Measurements from ENCODE around the gene LAMC1. TPM values are rescaled to one million over a fixed set of nuclear protein-coding genes. Genes with fewer than 3 reads are reported as not detected.
A peak's percentile ranks its signal among the peaks of the same experiment; 100 is the strongest.

The LAMC1 gene
- polyA plus RNA-seq, 1 donor (not counting 4 experiments of a cell fraction or from before 2014, with no cell fraction given), result 66.6 TPM

GRCh38 chr1:183139281-183139942, 116.2 kb downstream of the LAMC1 start:
- Histone ChIP-seq H3K4me1 (ENCODE audit: control insufficient read depth, extremely low read depth, insufficient read depth, low read length) (peaks cover 19% of the 10 kb centered on the region), H3K4me2 (ENCODE audit: control insufficient read depth, extremely low read depth, insufficient read depth, low read depth, low read length) (peak overlapping the region; percentile 27), H3K36me3 (ENCODE audit: control insufficient read depth in 2 of 2, extremely low read depth in 1 of 2, insufficient read depth in 2 of 2, low read length in 2 of 2) (peaks cover 24 to 46% of the 10 kb centered on the region in 2 experiments), H3K27ac (ENCODE audit: control insufficient read depth, insufficient read depth, low read length) (peak overlapping the region; percentile 81), H3K79me2 (ENCODE audit: control insufficient read depth, insufficient read depth, low read length) (no peaks in the 10 kb centered on the region), H3K9ac (ENCODE audit: control insufficient read depth, extremely low read depth, insufficient read depth, low read length) (peak overlapping the region; percentile 26), H2AFZ (ENCODE audit: control insufficient read depth, low read length) (no peak overlapping the region), H4K20me1 (ENCODE audit: control insufficient read depth, extremely low read depth, insufficient read depth, low read length) (no peaks in the 10 kb centered on the region), H3K27me3 (ENCODE audit: control insufficient read depth, extremely low read depth, insufficient read depth, low read length) (no peaks in the 10 kb centered on the region), H3K4me3 (ENCODE audit: control insufficient read depth in 2 of 3, extremely low read depth in 1 of 3, insufficient read depth in 2 of 3, low read depth in 1 of 3, low read length in 3 of 3) (no peak overlapping the region), H3K9me1 (ENCODE audit: control insufficient read depth, extremely low read depth, insufficient read depth, low read length) (no peaks in the 10 kb centered on the region), H3K9me3 (ENCODE audit: control insufficient read depth, low read depth, low read length) (no peaks in the 10 kb centered on the region)
- no peak for TF ChIP-seq EZH2 (IDR thresholded peaks at IDR 0.05; ENCODE audit: low read length)
- TF ChIP-seq, protein P1, sequence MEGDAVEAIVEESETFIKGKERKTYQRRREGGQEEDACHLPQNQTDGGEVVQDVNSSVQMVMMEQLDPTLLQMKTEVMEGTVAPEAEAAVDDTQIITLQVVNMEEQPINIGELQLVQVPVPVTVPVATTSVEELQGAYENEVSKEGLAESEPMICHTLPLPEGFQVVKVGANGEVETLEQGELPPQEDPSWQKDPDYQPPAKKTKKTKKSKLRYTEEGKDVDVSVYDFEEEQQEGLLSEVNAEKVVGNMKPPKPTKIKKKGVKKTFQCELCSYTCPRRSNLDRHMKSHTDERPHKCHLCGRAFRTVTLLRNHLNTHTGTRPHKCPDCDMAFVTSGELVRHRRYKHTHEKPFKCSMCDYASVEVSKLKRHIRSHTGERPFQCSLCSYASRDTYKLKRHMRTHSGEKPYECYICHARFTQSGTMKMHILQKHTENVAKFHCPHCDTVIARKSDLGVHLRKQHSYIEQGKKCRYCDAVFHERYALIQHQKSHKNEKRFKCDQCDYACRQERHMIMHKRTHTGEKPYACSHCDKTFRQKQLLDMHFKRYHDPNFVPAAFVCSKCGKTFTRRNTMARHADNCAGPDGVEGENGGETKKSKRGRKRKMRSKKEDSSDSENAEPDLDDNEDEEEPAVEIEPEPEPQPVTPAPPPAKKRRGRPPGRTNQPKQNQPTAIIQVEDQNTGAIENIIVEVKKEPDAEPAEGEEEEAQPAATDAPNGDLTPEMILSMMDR (optimal IDR thresholded peaks at IDR 0.05 in 1 of 3, IDR thresholded peaks at IDR 0.05 in 1 of 3, conservative IDR thresholded peaks at IDR 0.05 in 1 of 3; ENCODE audit: extremely low read depth in 1 of 3, insufficient read depth in 2 of 3, low read length in 3 of 3), result no peak
- no peak for DNase-seq (ENCODE audit: low read depth, low spot score)
- dilution Hi-C loops (cut with MboI; ENCODE audit: extremely low pct_ligation_motif_present, low sequenced_read_pairs), result no loop called here
- no peak for FAIRE-seq

DNA sequence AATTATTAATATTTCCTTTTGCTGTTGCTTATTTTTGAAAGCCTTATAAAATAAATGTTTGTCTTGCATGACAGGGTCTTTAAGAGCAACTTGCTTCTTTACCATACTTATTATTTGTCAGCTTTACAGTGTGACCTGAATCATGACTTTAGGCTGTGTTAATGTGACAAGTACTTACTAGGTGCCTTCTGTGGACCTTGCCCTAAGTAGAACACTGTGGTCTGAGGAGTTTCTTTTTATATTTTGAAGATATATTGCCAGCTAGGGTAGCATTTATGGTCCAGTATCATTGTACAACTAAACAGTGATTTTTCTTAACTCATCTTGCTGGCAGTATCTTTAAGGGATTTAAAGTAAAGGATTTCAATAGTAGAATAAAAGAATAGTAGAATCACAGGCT, 117.4 kb downstream of the LAMC1 start:
- no peak overlapping the region for H3K4me3 ChIP-seq (ENCODE audit: control insufficient read depth in 2 of 3, extremely low read depth in 1 of 3, insufficient read depth in 2 of 3, low read depth in 1 of 3, low read length in 3 of 3)
- no peak overlapping the region for H3K9ac ChIP-seq (ENCODE audit: control insufficient read depth, extremely low read depth, insufficient read depth, low read length)
- TF ChIP-seq, protein P1 (optimal IDR thresholded peaks at IDR 0.05 in 1 of 3, IDR thresholded peaks at IDR 0.05 in 1 of 3, conservative IDR thresholded peaks at IDR 0.05 in 1 of 3; ENCODE audit: extremely low read depth in 1 of 3, insufficient read depth in 2 of 3, low read length in 3 of 3), result no peak
- no peak for TF ChIP-seq EZH2 (IDR thresholded peaks at IDR 0.05; ENCODE audit: low read length)
- peaks cover 25 to 43% of the 10 kb centered on the region in 2 experiments for H3K36me3 ChIP-seq (ENCODE audit: control insufficient read depth in 2 of 2, extremely low read depth in 1 of 2, insufficient read depth in 2 of 2, low read length in 2 of 2)
- peaks cover 19% of the 10 kb centered on the region for H3K4me1 ChIP-seq (ENCODE audit: control insufficient read depth, extremely low read depth, insufficient read depth, low read length)
- no peak overlapping the region for H3K27ac ChIP-seq (ENCODE audit: control insufficient read depth, insufficient read depth, low read length)
- dilution Hi-C loops (cut with MboI; ENCODE audit: extremely low pct_ligation_motif_present, low sequenced_read_pairs), result no loop called here
- no peaks in the 10 kb centered on the region for H3K9me3 ChIP-seq (ENCODE audit: control insufficient read depth, low read depth, low read length)
- H4K20me1 ChIP-seq (ENCODE audit: control insufficient read depth, extremely low read depth, insufficient read depth, low read length), result no peaks in the 10 kb centered on the region
- H3K4me2 ChIP-seq (ENCODE audit: control insufficient read depth, extremely low read depth, insufficient read depth, low read depth, low read length), result no peak overlapping the region
- FAIRE-seq (no peak), DNase-seq (ENCODE audit: low read depth, low spot score) (no peak)
- no peak overlapping the region for H2AFZ ChIP-seq (ENCODE audit: control insufficient read depth, low read length)
- no peaks in the 10 kb centered on the region for H3K79me2 ChIP-seq (ENCODE audit: control insufficient read depth, insufficient read depth, low read length)
- no peaks in the 10 kb centered on the region for H3K9me1 ChIP-seq (ENCODE audit: control insufficient read depth, extremely low read depth, insufficient read depth, low read length)
- no peaks in the 10 kb centered on the region for H3K27me3 ChIP-seq (ENCODE audit: control insufficient read depth, extremely low read depth, insufficient read depth, low read length)

All from keratinocyte (primary cell).